HG03064 (cell line): ENCODE results near the gene INO80B.
"Not testable (repeated sequence)": the region's sequence is repeated elsewhere in the genome, so short reads cannot be mapped to it uniquely, and the experiment has no call there.

Source experiments
- ATAC-seq: cut with Tn5 transposase; IDR thresholded peaks from one replicate; pipeline ENCODE4 v1.9.1; 2021; ENCODE audit warnings: low read depth; ENCODE audit not compliant: unreplicated experiment

Gene INO80B

DNA sequence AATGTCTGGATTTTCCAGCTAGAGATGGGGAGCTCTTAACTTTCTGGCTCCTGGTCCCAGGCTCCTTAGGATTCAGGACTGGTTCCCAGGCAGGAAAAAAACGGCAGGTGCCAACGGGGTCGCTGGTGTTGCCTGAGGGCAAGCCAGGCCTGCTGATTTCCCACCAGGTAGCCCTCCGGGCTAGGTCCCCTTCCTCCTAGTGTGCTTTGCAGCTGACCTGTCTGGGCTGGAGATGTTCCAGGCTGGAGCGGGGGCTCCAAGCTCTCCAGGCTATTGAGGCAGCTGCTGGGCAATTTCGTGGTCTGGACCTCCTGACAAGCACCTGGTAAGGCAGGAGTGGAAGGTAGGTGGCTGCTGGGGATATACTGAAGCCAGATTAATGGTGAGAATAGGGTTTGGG is 19.6 kb downstream of the INO80B start:
- ATAC-seq, result no peak

DNA sequence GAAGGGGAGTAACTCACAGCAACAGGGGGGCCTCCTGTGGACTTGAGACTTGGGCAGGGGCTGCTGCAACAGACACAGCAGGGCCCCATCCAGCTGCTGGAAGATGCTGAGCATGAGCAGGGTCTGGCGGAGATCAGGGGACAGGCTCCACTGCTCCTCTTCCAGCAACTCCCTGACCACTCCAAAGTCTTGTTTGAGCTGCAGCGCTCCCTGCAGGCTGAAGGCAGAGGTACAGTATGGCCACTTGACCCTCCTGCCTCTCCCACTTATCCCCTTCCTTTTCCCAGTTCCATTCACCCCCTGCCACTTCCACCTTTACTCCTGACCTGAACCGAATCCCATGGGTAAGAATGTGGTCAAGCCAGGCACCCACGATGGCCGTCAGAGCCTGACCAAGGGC is 20.0 kb downstream of the INO80B start:
- ATAC-seq, result no peak

DNA sequence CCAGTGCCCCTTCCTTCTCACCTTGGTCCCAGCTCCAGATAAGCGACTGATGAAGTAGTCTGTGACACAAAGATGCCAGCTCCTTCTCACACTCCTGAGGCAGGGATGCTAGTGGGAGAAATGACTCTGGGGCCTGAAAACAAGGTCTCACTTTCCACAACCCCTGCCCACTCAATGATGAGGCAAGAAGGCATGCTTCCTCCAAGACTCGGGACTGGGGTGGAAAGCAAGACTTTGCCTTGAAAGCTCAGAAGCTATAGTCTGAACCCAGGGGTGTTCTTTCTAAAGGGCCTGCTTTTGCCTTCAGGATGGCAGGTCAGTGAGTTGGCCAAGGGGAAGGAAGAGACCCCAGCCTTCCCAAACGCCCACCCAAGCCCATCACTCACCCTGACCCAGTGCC is 26.5 kb downstream of the INO80B start:
- ATAC-seq, result no peak

DNA sequence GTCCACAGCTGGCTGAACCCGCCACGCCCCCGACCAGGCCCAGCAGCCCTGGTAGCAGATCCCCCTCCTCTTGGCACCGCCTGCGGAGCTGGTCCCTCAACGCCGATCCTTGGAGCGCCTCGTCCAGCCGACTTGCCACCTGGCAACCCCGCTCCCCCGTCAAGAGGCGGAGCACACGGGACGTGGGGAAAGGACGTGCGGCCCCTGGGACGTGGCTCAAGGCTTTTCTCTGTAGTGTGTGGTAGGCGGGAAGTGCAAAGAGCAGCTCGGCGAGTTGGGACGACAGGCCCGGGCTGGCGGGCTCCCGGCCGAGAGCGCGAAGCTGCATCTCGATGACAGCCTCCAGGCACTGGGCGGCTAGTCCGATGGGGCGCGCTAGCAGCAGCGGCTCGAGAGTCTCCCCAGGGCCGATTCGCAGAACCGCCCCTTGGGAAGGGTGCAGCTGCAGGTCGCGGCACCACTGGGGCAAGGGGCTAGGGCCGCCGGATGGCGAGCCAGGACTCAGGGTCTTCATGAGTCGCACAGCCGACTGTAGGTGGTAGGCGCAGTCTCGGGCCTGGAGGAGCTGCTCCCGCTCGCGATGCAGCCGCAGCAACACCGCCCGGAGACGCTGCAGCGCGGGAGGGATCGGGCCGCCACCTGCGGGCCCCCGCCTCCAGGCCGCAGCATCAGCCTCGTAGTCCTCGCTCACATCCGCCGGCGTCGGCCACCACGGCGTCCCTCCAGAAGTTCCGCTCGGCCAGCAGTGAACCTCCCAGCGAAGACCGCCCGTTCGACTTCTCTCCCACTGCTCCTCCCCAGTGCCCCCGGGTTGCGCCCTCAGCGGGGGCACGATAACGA is 27.3 kb downstream of the INO80B start:
- ATAC-seq, result peak; percentile 34

DNA sequence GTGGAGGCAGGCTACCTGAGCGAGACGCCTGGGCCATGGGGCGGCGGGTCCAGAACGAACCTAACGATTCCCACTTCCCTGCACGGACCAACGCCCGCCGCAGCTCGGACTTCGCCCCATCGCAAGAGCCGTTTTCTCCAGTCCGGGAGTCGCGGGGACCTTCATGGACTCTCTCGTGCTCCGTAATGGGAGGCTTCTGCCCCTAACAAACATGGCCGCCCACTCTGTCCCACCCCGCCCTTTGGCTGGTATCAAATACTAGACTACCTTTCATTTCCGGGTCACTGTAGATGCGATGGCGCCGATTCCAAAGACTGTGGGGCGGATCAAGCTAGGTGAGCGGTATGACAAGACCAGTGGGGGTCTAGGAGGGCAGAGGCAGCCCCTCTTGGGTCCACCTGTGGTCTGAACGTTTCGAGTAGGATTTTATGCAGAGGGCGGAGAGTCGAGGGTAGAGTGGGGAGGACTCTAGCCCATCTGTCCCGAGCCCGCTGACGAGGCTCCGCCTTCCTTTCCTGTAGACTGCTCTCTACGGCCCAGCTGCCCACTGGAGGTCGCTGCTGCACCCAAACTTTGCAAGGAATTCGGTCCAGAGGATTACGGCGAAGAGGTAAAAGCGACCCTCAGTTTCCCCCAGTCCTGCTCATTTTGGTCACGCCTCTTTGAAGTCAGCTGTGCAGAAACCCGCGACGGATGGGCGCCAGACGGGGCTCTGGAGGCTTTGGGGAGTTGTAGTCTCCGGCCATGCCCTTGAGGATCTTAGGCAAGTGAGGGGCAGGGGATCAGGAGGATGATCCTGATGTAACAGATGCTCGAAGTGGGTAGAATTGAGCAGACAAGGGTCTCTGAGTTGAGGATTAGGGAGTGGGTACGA is 28.2 kb downstream of the INO80B start, which contains the start of the genes CCDC142 and TTC31:
TSS of gene CCDC142 (minus strand) at position 198 of the 874 bp plus-strand sequence. CDS start at position 37, 161 bp downstream.
TSS of gene TTC31 (plus strand) at position 281 of the 874 bp plus-strand sequence. CDS start at position 296, 15 bp downstream.
- peak; percentile 87 for ATAC-seq

DNA sequence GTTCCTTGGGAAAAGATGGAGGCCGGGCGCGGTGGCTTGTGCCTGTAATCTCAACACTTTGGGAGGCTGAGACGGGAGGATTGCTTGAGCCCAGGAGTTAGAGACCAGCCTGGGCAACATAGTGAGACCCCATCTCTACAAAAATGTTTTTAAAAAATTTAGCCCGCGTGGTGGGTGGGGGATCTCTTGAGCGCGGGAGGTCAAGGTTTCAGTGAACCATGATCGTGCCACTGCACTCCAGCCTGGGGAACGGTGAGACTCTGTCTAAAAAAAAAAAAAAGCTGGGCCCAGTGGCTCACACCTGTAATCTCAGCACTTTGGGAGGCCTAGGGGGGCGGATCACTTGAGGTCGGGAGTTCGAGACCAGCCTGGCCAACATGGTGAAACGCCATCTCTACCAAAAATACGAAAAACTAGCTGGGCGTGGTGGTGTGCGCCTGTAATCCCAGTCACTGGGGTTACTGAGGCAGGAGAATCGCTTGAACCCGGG is 28.8 kb downstream of the INO80B start:
- not testable (repeated sequence) for ATAC-seq

DNA sequence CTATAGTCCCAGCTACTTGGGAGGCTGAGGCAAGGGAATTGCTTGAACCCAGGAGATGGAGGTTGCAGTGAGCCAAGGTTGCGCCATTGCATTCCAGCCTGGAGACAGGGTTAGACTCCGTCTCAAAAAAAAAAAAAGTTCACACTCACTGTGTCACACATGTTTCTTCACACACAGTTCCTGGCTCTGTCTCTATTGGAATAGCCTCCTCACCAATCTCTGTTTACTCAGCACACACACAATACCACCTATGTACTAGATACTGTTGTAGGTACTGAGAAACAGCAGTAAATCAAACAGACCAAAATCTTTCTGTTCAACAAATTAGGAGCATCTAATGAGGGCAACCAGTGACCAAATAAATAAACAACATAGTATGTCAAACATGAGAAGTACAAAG is 31.3 kb downstream of the INO80B start:
- ATAC-seq, result no peak

DNA sequence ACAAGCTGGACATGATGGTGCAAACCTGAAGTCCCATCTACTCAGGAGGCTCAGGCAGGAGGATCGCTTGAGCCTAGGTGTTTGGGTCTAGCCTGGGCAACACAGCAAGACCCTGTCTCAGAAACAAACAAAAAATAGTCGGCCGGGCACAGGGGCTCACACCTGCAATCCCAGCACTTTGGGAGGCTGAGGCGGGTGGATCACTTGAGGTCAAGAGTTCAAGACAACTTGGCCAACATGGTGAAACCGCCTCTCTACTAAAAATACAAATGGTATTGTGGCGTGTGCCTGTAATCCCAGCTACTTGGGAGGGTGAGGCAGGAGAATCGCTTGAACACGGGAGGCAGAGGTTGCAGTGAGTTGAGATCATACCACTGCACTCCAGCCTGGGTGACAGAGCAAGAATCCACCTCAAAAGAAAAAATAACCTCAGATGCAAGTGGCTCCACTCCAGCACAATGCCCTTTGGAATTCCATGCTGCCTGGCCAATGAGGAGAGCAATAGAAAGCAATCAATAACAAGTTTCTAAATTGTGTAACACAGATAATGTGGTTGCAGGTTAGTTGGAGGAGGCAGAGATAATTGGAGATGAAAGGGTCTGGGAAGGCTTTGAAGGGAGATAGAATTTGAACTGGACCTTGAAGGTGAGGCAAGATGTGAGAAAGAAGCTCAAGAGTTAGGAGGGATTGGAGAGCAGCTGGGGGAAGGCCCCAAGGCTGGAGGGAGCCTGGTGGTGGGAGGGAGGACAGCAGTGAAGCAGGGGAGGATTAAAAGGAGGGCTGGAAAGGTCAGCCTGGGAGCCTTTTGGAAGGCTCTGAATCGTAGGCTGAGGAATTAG is 34.0 kb downstream of the INO80B start:
- ATAC-seq, result no peak

DNA sequence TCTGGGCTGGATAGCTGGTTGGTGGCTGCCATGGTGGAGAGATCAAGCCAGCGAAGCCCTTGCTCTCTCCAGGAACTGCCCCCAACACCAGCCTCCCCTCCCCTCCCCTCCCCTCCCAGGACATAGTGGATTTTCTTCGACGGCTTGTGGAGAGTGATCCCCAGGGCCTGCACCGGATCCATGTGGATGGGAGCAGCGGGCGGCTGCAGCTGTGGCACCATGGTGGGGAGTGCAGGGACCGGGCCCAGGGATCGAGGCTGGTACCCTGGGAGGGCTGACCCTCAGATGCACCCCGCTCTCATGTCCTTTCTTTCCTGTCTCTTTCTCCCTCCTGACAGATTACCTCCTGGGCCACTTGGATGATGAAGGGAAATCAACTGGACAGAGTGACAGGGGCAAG is 35.0 kb downstream of the INO80B start:
- no peak for ATAC-seq

DNA sequence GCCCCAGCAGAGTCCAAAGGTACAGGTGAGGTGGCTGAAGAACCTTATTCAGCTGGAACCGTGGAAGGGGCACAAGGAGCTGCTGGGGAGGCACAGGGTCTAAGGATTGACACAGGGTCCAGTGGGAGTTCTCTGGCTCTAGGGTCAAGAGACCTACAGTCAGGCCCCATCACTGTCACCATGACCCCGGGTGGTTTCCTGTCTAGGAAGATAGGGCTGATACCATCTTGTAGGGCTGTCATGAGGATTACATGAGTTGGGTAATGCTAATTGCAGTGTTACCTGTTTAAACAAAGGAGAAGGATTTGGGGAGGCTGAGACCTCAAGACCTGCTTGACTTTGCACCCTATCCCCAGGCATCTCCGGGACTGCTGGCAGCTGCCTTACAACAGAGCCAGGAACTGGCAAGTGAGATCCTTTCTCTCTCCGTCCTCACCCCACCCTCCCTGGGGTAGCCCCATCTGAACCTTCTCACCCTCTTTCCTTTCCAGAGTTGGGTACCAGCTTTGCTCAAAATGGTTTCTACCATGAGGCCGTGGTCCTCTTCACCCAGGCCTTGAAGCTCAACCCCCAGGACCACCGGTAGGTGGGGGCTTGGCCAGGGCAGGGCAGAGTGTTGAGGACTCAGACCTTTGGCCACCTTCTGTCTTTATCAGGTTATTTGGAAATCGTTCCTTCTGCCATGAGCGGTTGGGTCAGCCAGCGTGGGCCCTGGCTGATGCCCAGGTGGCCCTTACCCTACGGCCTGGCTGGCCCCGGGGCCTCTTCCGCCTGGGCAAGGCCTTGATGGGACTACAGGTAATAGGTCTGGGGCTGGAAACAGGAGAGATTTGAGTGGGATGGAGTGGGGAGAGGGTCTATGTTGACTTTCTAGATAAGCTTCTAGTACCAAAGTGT is 37.0 kb downstream of the INO80B start:
- ATAC-seq, result no peak

DNA sequence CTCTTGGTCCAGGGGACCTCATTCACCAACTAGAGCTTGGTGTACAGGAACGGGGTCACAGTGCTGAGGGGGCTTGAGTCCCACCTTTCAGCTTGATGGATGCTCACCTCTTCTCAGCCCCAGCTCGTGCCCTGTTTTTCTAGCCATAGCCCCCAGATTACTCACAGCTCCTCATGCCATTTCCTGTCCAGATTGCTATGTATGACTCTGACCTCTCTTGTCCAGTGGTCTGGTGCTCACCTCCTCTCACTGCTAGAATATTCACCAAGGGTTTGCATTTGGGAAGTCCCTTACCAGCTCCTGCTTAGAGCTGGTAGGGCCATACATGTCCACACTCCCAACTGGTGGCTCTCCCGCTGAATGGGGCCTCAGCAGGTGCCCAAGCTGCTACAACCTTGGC is 38.7 kb downstream of the INO80B start:
- ATAC-seq, result no peak

DNA sequence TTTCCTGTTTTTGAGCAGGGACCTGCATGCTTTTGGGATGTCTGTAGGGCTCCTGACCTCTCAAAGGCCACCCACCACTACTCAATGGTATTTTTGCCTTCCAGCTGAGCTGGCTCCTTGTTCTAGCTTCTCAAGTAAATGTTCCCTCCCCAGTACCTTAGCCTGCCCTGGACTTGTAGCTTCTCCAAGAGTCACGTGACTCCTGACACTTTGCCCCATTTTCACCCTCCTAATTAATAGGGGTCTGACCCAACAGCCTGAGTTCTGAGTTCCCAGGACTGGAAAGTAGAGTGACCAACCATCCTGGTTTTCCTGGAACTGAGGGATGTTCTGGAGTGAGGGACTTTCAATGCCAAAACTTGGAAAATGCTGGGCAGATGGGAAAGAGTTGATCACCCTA is 40.6 kb downstream of the INO80B start:
- no peak for ATAC-seq

DNA sequence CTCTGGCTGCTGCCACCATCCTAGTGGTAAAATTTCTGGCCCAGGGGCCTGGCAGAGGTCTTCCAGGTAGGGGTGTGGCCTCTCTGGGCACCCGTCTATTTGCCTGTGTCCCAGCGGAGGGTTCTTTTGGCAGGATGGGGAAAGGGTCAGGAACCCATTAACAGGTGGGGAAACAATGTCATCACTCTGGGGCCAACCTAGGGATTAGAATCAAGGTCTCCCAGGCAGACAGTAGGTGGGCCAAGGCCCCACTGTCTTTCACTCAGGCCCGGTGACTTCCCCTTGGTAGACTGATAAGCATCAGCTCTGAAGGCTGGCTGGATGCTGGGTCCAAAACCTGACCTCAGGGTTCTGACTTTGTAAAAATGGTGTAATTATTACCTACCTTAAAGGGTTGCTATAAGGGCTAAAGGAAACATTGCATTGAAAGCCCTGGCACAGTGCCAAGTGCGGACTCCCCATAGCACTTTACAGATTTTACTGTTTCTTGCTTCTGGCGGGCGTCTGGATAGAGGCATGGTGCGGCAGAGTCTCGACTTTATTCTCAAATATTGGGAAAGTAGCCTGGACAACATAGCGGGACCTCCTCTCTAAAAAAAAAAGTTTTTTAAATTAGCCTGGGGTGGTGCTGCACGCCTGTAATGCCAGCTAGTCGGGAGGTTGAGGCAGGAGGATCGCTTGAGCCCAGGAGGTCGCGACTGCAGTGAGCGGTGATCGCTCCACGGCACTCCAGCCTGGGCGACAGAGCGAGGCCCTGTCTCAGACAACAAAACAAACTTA is 42.3 kb downstream of the INO80B start:
- no peak for ATAC-seq

DNA sequence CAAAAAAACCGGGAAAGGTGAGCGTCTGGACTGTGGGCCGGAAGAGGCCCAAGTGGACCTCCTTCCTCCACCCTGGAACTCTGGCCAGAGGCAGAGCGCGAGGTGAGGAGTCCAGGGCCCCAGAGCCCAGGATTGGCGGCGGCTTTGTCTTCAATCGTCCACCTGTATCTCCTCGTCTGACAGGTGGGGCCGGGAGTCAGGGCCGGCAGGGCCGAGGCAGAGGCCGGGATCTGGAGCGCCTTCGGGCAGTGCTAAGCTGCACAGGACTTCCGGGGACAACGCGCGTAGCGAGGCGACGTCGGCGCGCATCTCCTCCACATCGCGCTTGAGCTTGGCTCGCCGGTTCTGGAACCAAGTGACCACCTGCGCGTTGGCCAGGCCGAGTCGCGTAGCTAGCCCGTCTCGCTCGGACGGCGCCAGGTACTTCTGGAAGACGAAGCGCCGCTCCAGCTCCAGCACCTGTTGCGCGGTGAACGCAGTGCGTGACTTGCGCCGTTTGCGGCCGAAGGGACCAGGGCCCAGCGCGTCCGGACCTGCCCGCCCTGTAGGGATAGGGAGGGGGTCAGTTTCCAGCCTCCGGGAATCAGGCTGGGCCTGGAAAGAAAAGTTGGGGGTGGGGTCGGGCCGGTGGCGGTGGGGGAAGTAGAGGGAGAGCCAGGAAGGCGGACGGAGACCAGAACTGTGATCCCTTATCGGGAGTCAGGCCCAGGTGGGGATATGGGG is 43.1 kb downstream of the INO80B start:
- ATAC-seq, result no peak

DNA sequence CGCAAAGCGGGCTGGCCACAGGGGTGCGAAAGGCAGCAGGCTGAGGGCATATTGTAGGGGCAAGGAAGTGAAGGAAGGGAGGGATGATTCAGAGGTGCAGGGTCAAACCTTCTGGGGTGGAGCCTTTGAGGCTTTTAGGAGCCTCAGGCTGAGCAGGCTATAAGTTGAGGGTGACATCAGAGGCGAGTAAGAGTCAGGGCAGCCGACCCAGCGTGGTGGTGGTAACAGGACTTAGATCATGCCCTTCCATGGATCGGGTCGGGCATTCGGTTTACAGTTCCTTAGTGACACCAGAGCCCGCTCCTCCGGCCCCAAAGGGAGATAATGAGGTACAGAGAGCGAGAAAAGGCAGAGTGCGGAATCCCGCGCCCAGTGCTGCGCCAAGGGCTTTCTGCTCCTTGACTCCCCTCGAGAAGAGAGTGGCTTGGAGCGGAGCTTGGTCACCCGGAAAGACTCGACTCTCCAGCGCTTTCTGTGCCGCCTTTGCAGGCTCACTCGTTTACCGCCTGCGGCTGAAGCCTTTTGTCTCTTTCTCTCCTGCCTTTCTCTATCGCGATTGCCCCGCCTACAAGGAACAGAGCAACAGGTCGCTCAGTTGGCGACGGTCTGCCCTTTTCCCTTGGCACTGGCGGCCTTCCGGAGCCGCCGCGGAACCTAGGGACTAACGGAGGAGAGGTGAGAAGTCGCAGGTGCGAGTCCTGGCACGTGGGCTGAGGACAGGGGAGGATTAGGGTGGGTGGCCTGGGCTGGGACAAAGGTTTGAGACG is 43.8 kb downstream of the INO80B start:
- ATAC-seq, result no peak

DNA sequence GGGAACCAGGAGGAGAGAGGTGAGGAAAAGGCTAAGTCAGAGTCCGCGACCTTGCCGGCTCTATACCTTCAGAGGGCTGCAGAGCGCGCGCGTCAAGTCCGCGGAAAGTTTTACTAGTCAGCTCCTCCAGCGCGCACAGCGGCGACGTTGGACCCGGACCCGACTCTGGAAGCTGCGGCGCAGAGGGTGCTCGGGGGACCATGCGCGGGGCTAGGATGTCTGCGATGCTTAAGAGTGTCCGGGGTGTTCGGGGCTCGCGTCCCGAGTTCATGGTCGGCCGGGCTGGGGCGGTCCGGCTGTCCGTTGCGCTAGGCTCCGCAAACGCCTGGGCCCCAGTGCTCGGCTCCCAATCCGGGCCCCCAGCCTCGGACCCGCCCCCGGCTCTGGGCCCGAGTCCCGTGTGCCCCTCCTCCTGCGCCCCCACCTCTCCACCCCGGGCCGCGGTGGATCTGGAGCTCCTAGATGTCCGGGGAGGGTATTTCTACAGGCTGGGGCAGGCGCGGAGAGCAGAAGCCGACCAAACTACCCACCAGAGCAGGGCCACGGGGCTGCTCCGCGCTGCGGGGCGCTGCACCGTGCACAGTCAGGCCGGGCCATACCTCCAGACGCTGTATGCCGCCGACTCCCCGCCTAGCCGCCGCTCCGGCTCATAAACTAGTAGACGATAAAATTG is 44.5 kb downstream of the INO80B start, which contains the start of gene LBX2:
TSS of gene LBX2 (minus strand) at position 337 of the 673 bp plus-strand sequence. CDS start at position 271, 66 bp downstream.
- no peak for ATAC-seq
